ENCODE results near the gene NAP1L1. TPM values are rescaled to one million over a fixed set of nuclear protein-coding genes. Genes with fewer than 3 reads are reported as not detected.

The NAP1L1 gene
- total RNA-seq, 1 donor from 2014 or later: 195 TPM

DNA sequence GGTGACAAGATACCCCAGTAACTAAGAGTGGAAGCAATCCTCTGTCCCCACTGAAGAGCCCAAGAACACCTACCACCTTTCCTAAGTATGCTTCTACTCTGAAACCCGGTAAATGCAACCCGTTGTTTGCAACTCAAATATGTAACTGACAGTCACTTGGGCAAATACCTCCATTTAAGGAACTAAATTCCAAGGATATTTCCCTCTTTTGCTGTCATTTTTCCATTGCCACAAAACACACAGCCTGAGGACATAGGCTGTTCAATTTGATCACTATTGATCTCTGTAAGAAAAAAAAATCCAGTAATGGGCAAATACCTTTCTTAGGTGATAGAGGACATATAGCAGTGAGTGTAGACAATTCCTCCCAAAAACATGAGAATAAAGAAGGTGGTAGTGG, 46.3 kb downstream of the NAP1L1 start:
- no peak for DNase-seq (ENCODE audit: low spot score)

GRCh38 chr12:76037130-76038103, 47.1 kb downstream of the NAP1L1 start:
- peak; percentile 76 for DNase-seq (ENCODE audit: low spot score)

DNA sequence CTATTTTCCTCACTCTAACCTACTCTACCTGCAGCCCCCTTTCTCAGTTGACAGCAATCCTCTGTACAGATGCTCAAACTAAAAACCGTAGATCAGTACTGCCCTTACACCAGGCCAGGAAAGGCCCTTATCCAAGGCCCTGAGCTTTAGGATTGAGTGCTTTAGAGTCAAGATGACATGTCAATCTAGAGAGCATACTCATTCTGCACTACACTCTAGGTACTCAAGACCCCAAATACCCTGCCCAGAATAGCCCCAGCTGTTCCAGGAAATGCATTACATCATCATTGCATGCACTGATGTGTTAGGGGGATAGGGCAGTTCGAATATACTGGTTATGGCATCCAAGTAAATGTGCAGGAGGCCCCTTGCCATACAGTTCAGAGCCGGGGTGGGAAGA, 49.4 kb downstream of the NAP1L1 start:
- no peak for DNase-seq (ENCODE audit: low spot score)

DNA sequence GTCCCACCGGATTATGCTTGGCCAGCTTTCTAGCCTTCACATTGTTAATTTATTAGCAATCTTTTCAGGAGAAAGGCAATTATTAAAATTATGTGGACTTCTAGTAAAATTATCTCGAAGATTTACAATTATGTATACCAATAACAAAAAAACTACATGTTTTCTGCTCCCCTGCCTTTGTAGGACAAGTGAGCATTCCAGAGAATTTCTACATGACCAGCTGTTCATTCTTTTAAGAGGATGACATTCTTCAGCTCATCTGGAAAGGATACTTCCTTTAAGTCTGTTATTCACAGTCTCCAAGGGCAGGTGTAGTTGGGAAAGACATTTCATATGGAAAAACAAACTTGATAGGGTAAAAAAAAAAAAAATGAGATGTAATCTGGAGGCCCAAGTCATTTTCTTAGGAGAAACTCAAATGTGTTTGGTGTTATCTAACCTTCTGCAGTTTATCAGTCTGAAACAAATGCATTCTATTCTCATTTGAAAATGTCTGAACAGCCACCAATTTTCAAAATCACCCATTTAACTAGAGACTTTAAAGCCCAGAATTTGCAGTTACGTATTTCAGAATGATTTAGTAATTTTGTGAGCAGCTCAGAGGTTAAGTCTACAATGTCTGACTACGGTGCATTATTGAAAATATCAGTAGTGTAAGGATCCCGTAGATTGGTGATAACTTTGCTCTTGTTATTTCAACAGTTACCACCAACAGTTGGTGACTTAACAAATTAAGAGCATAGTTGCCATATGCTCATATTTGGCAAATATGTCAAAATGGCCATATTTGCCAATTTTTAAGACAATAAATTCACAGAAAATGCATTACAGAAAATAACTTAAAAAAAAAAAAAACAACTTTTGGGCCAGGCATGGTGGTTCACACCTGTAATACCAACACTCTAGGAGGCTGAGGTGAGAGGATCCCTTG, 51.1 kb downstream of the NAP1L1 start:
- peak; percentile 36 for DNase-seq (ENCODE audit: low spot score)

- DNase-seq (ENCODE audit: low spot score): peak; percentile 72
Measured at GRCh38 chr12:76032043-76032981, 52.2 kb downstream of the NAP1L1 start.

DNA sequence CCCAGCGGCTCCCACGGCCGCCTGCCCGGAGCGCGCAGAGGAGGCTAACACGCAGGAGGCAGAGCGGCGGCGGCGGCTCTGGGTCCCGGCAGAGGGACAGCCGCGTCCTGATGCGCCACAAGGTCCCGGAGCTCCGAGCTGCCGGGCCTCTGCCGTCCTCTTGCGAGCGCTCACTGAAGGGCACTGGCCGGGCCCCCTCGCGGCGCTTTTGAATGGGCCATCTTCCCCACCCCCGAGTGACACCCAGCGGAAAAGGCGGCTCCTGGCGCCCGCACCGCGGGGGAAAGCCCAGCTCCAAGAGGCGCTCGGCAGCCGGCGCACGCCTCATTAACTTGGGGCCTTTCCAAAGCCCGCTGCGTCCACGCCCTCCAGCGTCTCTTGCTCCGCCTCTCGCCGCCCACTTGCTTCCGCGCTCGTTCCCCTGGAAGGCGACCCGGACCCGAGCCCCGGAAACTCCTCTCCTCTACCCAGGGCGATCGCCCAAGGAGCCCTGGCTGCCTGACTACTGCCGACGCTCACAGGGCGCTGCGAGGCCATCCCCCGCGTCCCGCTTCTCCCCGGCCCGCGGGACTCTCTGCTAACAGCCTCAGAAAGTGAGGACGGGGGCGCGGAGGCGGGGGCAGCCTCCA, 53.0 kb downstream of the NAP1L1 start, which contains the start of gene PHLDA1:
PHLDA1 (minus strand) TSS at position 363 of the 629 bp plus-strand sequence.
- DNase-seq (ENCODE audit: low spot score): peak; percentile 96

DNA sequence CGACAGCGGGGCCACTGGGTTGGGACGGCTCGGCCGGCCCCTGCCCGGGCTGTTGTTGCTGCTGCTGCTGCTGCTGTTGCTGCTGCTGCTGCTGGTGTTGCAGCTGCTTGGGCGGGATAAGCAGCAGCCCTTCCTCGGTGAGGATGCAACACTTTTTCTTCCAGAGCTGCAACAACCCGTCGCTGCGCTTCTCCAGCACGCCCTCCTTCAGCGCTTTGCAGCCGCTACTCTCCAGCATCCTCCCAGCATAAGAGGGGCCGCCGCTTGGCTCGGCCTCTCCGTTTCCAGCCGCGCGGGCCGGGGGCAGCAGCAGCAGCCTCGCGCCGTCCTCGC, 53.4 kb downstream of the NAP1L1 start:
- no peak for DNase-seq (ENCODE audit: low spot score)

GRCh38 chr12:76030341-76031080, 54.0 kb downstream of the NAP1L1 start:
- DNase-seq (ENCODE audit: low spot score): no peak

- DNase-seq (ENCODE audit: low spot score): no peak
Measured at GRCh38 chr12:76029982-76030340, 54.5 kb downstream of the NAP1L1 start.

DNA sequence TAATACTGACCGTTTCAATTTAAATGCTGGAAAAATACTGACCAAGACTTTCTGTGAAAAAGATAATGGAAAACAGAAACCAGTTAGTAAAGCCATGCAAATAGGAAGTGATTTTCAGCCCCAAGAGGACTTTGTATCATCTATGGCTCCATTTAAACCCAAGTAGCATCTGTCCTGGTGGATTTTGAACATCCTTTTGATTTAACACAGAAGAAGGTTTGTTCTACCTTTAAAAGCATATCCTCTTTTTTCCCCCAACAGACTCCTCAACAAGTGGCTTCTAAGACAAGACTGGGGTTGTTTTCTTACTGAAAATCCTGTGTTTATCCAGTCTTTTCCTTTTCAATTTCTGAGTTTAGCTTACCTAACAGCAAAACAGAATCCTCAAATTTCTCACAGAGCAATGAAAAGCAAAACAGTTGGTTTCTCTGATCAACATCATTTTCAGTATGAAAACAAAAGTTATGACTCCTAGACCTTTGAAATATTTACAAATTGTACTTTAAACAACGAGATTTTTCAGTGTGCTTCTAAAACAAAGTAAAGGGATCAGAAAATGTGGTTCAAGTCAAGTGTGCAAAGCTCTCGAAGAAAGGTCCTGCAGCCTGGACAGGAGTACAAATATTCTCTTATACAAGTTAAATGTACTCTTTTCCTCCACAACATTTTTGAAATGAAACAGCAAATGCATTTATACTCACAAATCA, 55.8 kb downstream of the NAP1L1 start:
- no peak for DNase-seq (ENCODE audit: low spot score)

DNA sequence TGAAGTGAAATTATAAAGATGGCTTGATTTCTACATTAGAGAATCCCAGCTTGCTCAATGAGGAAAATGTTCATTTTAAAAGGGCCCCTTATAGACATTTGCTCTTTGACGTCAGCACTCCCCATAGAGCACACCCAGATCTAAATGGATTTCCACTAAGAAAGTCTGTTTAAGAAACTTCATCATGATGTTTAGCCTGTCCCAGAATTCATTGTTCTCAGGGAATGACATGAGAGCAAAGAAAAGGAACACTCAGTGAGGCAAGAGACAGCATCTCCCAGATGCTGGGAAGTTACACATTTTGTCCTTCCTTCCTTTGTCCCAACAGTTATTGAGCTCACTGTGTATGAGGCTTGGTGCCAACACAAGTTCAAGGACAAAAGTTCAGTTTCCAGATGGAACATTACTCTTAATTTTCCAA, 57.8 kb downstream of the NAP1L1 start:
- DNase-seq (ENCODE audit: low spot score): no peak

DNA sequence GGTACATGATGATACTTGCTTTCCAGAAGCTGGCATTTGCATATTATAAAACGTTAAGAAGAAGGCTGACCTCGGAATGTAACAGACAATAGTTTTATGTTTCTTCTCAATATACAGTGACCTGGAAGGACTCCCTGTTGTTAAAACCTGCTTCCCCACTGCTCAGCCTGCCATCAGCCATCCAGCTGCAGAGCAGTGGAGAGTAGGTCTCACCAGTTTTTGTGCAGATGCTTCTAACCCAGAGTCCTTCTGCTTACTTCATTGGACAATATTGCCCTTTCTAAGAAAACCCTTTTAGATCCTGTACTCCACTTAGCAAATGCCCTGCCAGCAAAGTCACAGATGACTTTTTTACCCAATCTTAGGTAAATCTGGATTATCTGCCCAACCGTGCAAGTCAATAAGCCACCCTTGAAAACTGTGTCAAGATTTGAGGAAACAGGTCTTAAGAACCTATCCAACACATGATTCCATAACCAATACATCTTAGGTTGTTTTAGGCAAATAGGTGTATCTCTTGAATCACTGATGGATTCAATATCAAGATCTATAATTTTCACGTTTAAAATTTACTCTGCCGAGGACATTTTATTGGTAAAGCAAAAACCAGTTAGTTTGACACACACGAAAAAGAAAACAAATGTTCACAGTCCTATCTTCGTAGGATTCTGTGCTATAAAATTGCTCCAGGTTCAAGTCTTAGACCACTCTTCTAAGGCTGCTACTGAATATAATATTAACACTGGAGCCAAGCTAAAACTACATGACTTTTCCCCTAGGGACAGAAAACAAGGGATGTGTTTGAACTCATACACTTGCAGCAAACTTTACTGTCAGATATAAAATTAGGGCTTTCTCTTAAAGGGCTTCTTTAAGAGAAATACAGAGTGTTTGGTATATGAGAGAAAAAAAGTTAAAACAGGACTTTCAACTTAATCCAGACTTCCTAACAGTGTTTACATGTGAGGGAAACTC, 58.6 kb downstream of the NAP1L1 start:
- no peak for DNase-seq (ENCODE audit: low spot score)

DNA sequence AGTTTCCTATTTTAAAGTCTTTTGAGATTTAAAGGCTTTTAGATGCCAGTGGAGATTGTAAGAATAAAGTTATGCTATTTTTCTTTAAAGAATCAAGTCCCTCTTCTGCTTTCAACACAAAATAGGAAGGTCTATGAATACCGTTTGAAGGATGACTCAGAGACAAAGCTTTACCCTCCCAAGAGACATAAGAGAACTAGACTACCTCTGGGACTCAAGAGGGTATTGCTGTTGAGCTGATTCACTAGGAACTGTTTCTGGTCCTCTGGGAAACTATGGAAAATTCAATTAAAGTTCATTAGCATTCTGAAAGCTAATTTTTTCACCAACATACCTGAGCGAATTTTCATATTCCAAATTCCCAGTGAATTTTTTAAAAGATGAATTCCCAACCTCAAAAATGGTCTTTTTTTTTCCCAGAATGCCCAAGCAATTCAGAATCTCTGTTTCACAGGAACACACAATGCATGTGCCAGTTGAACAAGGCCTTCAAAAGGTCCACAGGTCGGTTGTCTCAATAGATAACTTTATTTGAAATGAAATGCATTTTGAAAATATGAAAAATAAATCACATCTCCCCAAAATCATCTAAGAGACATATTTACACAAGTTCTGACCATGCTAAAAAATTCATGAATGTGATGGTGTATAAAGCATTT, 59.4 kb downstream of the NAP1L1 start:
- peak; percentile 34 for DNase-seq (ENCODE audit: low spot score)

DNA sequence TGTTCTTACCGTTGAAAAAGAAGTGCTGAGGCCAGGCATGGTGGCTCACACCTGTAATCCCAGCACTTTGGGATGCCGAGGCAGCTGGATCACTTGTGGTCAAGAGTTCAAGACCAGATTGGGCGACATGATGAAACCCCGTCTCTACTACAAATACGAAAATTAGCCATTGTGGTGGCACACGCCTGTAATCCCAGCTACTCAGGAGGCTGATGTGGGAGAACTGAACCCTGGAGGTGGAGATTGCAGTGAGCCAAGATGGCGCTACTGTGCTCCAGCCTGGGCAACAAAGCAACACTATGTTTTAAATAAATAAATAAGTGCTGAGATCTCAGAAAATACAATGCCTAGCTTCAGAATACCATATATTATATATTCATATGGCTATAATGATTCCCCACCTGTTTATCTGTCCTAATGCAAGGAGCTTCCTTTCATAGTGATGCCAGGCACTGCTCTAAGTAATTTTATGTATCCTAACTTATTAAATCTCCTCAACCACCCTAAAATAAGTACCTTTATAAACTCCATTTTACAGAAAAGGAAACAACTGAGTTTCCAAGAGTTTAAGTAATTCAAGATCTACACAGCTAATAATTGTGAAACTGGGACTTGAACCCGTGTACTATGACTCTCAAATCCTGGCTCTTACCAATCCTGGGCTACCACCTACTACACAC, 60.2 kb downstream of the NAP1L1 start:
- DNase-seq (ENCODE audit: low spot score): no peak

DNA sequence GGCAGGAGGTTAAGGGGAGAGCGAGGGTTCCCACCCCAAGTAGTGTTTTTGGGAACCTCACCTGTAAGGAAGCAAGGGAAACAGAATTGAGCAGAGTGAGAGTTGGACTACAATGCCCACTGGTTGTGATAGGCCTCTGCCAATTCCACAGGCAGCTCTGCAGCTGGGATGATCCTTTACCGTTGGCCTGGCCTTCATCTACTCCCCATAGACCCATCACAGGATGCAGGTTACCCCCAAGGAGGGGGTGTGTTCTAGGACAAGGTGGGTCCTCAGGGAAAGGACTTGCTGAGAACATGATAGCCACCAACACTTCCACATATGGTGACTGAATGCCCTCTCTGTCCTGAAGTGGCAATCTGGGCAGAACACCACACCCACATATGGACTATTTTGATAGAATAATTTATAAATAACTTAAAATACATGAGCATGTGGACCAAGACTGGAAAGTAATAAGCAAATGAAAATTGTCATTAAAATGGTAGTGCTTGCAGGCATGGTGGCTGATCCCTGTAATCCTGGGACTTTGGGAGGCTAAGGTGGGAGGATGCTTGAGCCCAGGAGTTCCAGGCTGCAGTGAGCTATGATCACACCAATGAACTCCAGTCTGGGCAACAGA, 61.3 kb downstream of the NAP1L1 start:
- DNase-seq (ENCODE audit: low spot score): no peak

DNA sequence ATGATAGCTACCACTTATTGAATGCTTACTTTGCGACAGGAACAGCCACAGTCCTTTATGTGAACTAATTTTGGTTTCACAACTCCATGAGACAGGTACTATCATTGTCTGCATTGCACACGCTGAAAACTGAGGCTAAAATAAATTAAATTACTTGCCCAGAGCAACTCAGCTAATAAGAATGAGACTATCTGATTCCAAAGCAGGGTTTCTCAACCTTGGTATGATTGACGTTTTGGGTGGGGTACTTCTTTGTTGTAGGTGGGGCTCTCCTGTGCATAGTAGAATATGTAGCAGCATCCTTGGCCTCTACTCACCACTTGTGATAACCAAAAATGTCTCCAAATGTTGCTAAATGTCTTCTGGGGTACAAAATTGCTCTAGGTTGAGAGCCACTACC, 62.0 kb downstream of the NAP1L1 start:
- DNase-seq (ENCODE audit: low spot score): no peak
